ENCODE data around the gene CDKN2AIPNL.
"Not testable (repeated sequence)": the region's sequence is repeated elsewhere in the genome, so short reads cannot be mapped to it uniquely, and the experiment has no call there.

The CDKN2AIPNL gene

DNA sequence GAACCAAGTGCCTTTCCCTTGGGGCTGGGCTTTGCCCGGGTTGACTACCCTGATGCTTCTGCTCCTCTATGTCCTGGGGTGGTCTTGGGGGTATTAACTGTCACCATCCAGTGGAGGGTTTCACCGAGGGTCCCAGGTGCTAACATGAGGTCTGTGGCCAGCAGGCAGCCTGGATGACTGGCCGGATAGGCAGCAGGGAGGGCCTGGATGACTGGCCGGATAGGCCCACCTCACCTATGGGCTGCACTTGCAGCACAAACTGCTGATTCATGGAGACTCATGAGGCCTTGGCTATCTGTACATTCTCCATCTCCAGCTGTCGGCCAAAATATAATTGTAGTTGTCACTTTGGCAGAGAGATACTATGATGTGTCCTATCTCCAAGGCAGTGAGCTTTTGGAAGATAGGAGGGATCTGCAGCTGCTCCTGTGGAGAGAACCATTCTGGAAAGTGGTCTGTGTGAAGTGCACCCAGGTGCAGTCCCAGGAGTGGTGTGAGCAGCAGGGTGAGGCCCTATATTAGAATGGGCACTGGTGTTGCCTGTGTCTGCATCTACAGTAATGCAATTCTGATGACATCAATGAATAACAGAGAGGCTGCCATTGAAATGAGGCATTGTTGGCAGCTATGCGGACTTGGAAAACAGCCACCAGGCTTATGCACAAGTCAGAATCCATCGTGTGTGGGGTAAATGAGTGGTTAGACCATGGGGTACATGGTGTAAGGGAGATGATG is 26.3 kb upstream of the CDKN2AIPNL start:
- no peak for DNase-seq (ENCODE audit: low spot score)

DNA sequence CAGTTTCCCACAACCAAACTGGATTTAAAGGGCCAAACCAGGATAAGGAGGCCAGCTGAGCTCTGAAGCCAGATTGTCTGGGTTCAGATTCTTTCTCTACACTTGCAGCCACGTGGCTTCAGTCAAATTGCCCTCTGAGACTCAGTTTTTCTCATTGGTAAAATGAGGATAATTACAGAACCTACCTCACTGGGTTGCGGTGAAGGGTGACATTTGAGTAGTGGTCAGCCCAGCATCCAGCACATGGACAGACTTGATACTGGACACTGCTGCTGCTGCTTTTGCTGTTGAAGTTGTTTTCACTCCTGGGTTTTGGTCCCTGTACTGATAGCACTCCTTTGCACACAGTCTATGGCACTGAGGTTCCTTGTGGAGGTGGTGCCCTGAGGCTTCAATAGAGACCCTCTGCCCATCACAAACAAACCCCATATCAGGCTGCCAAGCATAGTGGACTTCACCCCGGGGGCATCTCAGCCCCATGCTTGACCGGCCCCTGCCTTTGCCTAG is 25.7 kb upstream of the CDKN2AIPNL start:
- no peak for DNase-seq (ENCODE audit: low spot score)

DNA sequence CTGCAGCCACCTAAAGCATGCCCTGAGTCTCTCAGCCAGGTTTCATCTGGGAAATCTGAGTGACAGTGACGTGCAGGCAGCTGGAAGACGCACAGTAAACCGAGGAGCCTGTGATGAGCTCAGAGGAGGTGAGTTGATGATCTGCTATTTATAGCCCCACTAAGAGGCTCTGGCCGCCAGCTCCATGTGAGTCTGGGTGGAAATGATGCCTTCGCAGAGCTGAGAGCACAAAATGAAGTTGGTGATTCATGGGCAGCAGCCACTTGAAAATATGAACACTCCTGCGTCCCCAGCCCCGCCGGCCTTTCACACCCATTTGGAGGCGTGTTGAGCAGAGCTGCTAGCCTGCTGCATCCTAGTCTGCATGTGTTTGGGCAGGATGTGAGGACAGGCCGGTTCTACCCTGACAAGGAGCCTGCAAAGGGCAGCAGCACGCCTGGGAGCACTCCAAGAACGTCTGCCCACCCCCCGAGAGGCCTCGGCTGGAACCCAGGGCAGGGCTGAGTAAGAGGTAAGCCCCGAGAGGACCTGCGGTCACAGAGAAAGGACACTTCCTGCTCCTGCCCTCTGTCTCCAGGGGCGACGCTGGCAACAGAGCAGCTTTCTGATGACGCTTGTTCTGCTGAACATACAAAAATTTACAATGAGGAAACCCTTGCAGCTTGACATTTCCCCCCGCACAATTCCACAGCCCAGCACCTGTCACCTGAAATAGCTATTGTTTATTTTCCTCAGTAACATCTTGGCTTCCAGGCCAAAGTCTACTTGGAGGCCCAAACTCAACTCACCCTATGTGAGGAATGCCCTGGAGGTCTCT is 25.1 kb upstream of the CDKN2AIPNL start:
- peak; percentile 38 for DNase-seq (ENCODE audit: low spot score)

DNA sequence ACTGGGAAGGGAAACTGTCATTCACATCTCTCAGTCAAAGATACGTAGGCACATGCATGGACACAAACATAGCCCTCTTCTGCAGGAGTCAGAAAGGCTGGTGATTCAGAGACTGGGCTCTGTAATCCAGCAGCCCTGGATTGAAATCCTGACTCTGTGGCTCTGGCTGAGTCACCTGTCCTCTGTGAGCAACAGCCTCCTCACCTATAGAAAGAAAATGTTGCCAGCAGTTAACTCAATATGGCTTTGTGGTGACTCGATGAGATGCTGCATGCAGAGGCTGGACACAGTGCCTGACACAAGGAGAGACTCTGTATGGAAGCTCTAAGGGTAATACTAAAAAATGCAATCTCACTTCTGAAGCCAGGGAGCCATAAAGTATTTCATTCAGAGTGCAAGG is 23.9 kb upstream of the CDKN2AIPNL start:
- DNase-seq (ENCODE audit: low spot score): no peak

DNA sequence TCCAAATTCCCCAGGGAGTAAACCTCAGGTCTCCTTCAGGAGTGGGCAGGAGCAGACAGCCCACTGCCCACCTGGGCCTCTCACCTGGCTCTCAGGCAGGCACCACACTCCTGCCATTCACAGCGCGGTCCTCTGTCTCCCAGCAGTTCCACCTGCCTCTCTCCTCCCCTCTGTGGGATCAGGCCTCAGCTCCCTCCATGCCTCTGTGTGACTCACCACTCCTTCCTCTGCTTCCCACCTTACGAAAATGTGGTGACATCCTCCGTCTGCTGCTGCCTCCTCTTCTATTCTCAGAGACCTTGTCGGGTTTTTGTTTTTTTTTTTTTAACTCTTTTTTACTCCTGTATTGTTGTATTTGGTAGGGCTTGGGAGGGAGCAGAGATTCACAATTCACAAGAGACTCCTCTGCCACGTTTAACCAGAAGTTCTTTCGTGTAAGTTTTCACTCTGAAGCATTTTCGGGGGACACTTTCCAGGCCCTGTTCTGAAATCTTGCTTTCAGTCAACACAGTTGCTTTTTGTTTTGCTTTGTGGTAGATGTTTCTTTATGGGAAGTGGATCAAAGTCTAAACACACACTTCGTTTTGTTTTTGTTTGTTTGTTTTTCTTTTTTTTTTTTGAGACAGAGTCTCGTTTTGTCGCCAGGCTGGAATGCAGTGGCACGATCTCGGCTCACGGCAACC is 21.1 kb upstream of the CDKN2AIPNL start:
- DNase-seq (ENCODE audit: low spot score): no peak

DNA sequence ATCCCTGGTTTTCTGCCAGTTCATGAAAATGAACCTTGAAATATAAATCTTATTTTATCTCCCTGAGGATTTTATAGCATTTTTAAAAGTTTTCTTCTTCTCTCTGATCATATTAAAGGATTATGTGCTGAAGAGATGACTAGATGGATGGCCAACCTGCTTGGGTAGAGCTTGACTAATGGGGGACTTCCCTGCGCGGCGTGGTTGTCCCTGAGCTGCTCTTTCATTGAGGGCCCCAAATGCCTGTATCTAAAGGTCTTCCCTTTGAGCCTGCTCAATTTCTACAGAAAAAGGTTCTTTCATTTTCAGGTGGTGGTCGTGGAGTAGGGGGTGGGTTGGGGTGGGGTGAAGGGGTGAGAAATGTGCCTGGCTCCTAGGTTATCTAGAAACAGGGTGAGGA is 20.5 kb upstream of the CDKN2AIPNL start:
- DNase-seq (ENCODE audit: low spot score): no peak

DNA sequence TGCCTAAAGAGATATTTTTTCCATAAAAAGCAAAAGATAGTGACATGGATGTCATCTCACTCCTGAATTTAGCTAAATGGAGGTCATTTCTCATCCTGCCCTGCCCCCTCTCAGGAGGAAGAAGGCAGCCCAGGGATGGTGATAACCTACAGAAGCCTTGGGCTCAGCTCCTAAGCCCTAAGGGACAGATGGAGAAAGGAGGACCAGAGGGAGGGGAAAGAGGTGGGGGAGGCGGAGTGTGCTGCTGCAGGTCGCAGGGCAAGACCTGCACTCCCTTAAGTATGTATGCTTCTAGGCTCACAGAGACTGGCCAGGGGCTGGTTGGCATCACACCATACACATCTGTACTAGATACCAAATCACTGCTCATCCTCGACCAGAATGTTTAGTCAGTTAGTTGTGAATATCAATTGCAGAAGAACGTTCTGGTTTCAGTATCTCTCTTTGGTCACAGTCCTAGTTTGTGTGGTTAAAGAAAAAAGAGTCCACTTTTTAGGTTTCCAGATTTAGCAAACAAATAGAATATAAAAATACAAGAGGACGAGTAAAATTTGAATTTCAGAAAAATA is 18.4 kb upstream of the CDKN2AIPNL start:
- no peak for DNase-seq (ENCODE audit: low spot score)

DNA sequence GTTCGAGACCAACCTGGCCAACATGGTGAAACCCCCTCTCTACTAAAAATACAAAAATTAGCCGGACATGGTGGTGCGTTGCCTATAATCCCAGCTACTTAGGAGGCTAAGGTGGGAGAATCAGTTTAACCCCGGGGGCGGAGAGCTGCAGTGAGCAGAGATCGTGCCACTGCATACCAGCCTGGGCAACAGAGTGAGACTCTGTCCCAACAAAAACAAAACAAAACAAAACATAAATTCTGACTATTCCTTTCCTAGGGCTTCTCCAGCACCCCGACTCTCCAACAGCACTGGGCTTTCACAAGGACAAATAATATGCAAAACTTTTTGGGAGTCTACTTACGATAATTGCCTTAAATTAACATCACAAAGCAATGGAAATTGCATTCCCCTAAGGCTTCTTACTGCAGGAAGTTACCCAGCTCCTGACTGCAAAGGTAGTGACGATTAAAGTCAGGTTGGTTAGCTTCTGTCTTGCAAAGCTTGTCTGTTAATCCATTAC is 15.9 kb upstream of the CDKN2AIPNL start:
- DNase-seq (ENCODE audit: low spot score): no peak

DNA sequence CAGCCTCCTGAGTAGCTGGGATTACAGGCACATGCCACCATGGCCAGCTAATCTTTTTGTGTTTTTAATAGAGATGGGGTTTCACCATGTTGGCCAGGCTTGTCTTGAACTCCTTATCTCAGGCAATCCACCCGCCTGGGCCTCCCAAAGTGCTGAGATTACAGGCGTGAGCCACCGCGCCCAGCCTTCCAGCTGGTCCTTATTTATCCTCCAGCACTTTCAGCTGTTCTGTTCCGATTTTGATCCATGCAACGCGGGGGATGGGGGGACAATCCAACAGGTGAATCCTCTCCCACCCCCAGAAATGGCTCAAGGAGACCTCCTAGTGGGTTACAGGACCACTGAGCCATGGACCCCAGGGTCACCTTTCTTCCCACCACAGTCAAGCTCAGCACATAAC is 14.7 kb upstream of the CDKN2AIPNL start:
- DNase-seq (ENCODE audit: low spot score): no peak

DNA sequence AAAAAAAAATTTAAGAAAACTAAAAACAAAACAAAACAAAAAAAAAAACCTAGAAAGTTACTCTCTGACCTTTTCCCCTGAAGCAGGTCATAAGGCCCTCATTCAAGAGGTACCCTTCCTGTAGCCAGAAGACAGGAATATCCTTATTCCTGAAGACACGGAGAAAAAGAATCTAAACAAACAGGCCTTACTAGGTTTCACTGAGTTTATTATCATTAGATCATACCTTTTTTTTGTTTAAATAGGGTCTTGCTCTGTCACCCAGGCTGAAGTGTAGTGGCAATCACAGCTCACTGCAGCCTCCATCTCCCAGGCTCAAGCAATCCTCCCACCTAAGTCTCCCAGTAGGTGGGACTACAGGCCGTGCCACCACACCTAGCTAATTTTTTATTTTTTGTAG is 11.7 kb upstream of the CDKN2AIPNL start:
- no peak for DNase-seq (ENCODE audit: low spot score)

DNA sequence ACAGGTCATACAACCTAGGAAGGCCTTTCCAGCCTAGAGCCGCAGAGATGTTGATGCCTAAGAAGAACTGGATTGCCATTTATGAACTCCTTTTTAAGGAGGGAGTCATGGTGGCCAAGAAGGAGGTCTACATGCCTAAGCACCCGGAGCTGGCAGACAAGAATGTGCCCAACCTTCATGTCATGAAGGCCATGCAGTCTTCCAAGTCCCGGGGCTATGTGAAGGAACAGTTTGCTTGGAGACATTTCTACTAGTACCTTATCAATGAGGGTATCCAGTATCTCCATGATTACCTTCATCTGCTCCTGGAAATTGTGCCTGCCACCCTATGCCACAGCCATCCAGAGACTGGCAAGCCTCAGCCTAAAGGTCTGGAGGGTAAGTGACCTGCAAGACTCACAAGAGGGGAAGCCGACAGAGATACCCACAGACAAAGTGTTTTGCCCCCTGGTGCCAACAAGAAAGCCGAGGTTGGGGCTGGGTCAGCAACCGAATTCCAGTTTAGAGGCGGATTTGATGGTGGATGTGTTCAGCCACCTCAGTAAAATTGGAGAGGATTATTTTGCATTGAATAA is 11.2 kb upstream of the CDKN2AIPNL start:
- no peak for DNase-seq (ENCODE audit: low spot score)

DNA sequence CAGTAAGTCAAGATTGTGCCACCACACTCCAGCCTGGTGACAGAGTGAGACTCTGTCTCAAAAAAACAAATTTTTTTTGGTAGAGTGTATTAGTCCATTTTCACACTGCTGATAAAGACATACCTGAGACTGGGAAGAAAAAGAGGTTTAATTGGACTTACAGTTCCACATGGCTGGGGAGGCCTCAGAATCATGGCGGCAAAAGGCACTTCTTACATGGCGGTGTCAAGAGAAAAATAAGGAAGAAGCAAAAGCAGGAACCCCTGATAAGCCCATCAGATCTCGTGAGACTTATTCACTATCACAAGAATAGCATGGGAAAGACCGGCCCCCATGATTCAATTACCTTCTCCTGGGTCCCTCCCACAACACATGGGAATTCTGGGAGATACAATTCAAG is 9.4 kb upstream of the CDKN2AIPNL start:
- DNase-seq (ENCODE audit: low spot score): not testable (repeated sequence)

DNA sequence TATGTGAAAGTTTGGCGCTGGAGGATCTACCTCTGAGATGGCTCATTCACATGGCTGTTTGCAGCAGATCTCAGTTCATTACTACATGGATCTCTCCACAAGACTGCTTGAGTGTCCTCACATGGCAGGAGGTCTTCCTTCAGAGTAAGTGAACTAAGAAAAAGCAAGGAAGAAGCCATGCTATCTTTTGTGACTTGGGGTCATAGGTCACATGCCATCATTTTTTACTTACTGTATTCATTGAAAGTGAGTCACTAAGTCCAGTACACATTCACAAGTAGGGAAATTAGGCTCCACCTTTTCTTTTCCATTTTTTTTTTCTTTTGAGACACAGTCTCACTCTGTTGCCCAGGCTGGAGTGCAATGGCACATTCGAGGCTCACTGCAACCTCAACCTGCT is 8.7 kb upstream of the CDKN2AIPNL start:
- DNase-seq (ENCODE audit: low spot score): no peak

DNA sequence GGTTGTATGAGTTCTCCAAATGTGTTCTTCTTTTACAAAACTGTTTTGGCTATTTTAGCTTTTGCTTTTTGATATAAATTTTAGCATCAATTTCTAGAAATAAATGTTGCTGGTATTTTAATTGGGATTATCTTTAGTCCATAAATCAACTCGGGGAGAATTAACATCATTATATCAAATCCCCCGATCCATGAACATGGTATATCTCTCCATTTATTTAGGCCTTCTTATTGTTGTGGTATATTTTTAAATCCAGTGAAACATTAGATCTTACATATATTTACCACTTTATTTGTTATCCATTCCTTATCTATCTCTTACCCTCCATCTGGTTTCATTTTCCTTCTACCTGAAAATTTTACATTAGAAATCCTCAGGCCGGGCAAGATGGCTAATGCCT is 7.3 kb upstream of the CDKN2AIPNL start:
- no peak for DNase-seq (ENCODE audit: low spot score)

DNA sequence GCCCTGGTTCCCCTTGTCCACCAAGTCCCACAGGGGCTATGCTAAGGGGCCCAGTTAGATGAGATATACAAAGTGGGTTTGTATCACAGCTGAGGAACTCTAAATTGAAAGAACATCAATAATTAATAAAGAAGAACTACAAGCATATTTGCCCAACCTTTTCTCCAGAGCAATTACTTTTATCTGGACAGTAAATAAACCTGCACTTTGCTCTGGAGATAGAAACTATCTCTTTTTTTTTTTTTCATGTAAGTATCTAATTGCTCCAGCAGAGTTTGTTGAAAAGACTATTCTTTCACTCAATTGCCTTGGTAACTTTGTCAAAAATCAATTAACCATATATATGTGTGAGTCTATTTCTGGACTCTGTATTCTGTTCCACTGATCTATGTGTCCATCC is 6.0 kb upstream of the CDKN2AIPNL start:
- DNase-seq (ENCODE audit: low spot score): no peak

DNA sequence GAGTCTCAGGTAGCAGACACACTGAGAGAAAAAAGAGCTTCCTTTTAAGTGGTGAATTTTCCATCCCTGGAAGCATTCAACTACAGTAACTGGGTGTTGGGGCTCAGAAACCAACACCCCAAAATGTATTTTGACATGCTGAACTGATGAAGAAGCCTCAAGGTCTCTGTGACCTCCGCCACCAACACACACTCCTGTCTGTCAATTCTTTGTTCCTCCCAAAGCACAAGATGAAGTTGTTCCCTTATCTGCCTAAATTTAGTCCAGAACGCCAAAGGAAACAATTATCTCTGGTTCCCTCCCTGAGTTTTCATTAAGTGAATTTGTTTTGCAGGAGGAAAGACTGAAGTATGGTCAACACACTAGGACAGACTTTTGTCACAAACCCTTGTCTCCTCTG is 1.4 kb upstream of the CDKN2AIPNL start:
- DNase-seq (ENCODE audit: low spot score): no peak

DNA sequence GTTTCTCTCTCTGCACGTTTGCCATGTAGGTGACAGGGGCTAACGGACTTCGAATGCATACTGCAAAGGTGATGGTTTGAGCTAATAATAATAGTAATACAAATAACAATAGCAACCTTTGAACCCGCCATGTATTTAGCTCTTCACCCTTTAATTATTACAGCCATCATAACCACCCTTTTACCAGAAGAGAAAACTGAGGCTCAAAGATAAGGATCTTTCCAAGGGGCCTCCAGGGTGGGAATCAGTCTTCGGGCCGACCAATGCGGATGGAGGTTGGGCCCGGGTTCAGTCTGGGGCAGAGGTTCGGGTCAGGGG is 494 bp downstream of the CDKN2AIPNL start:
- DNase-seq (ENCODE audit: low spot score): no peak

DNA sequence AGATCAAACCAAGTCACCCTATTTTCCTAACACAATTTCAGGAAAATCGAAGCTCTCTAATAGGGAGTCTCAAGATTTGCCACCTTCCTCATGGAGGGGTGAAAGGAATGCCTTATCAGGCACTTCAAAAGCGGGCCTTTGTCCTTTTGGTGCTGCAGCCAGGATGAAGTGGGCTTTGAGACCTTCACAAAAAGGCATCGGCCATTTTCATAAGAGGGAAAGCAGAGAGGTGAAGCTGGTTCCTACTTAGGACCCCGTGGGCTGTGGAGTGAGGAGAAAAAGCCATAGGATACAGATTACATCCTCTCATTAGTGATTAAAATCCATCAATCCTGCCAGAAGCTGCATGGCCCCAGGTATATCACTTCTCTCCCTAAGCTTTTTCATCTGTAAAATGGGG is 859 bp downstream of the CDKN2AIPNL start:
- no peak for DNase-seq (ENCODE audit: low spot score)

DNA sequence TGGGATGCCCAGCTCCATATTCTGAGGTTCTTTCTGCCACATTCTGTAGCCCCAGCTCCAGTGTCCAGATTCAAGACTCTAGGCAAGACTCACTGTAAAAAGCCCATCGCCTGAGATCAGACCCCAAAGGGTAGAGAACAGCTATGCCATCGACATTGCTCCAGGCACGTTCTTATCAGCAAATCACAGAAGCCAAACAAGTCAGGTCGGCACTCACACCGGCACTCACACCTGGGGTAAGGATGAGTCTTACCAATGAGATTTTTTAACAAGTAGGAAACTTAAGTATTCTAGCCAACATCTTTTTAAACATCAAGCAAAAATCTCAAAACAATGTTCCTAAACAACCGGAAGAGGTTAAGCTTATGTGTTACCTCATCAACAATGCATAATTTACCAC is 2.4 kb downstream of the CDKN2AIPNL start:
- no peak for DNase-seq (ENCODE audit: low spot score)

DNA sequence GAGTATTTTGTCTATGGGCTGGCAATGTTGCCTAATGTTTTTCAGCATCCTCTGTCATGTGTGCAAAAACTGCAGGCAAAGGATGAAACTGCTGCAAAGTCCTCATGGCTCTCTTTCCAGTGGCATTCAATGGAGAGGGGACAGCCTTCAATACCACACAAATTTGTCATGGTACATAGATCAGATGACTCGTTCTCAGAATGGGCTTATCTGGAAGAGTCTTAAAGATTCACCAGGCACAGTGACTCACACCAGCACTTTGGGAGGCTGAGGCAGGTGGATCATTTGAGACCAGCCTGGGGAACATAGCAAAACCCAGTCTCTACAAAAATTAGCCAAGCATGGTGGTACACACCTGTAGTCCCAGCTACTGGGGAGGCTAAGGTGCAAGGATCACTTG is 5.3 kb downstream of the CDKN2AIPNL start:
- peak; percentile 15 for DNase-seq (ENCODE audit: low spot score)

DNA sequence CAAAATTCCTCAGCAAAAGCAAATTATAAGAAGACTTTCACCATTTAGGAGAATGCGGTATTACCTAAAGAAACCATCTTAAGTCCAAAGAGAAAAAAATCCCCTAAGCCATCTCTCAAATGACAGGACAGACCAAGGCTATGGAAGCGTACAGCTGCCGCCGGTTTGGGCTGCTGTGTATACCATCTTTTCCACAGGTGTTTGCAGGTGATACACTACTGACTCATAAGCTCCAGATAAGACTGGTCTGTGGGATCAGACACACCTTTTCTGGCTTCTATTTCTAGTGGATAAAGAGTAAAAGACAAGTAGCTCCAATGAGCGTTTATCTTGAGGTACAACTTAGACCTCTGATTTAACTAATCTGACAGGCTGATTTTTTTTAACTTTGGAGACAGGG is 7.7 kb downstream of the CDKN2AIPNL start:
- DNase-seq (ENCODE audit: low spot score): no peak

DNA sequence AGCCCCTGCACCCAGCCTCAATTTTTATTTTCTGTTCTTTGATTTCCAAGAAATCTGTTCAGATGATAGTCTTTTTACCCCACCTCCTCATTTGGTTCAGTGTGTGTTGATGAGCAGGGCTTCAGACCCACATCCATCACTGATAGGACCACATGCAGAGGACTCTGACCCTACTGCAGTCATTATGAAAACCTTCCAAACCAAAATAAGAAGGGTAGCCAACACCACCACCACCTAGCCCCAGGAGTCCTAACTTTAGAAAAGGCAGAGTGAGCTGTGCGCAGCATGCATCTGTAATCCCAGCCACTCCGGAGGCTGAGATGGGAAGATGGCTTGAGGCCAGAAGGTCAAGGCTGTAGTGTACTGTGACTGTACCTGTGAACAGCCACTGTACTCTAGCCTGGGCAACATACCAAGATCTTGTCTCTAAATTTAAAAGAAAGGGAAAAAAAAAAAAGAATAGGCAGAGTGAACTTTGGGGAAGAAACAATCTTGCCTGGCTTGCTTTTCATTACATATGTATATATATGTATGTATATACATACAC is 13.0 kb downstream of the CDKN2AIPNL start:
- DNase-seq (ENCODE audit: low spot score): no peak
